ENCODE data around the gene CRLF2. TPM values are rescaled to one million over a fixed set of nuclear protein-coding genes. Genes with fewer than 3 reads are reported as not detected.

CRLF2 gene
- 0.47 TPM in 1 of 2 replicates, not detected in the other for total RNA-seq

GRCh38 chrX:1212532-1212931 lies at the start of gene CRLF2:
Gene CRLF2 (minus strand): TSS chrX:1212649. CDS start chrX:1212634, 15 bp downstream.

Other genes starting within 250 kb of the CRLF2 start
- not detected in 2 replicates for gene CSF2RA, start 56.2 kb upstream of the CRLF2 start, total RNA-seq
- 33.3 and 36.0 TPM in 2 replicates for gene IL3RA, start 124.1 kb upstream of the CRLF2 start, total RNA-seq
- 246 and 266 TPM in 2 replicates for gene SLC25A6, start 179.5 kb upstream of the CRLF2 start, total RNA-seq
- 27.0 and 29.4 TPM in 2 replicates for gene ASMTL, start 240.3 kb upstream of the CRLF2 start, total RNA-seq

Measured in mammary microvascular endothelial cell (primary cell).